Iris pigment epithelial cell (primary cell): ENCODE measurements around the gene HOXB7.

ENCODE experiments used
- DNase-seq: peaks from one replicate; pipeline ENCODE4 v3.0.0-alpha.2; 2011; ENCODE audit warnings: low read depth

Gene HOXB7

GRCh38 chr17:48594538-48595277, 16.1 kb downstream of the HOXB7 start:
- no peak for DNase-seq

GRCh38 chr17:48593840-48594537, 16.8 kb downstream of the HOXB7 start:
- DNase-seq: peak; percentile 57

DNA sequence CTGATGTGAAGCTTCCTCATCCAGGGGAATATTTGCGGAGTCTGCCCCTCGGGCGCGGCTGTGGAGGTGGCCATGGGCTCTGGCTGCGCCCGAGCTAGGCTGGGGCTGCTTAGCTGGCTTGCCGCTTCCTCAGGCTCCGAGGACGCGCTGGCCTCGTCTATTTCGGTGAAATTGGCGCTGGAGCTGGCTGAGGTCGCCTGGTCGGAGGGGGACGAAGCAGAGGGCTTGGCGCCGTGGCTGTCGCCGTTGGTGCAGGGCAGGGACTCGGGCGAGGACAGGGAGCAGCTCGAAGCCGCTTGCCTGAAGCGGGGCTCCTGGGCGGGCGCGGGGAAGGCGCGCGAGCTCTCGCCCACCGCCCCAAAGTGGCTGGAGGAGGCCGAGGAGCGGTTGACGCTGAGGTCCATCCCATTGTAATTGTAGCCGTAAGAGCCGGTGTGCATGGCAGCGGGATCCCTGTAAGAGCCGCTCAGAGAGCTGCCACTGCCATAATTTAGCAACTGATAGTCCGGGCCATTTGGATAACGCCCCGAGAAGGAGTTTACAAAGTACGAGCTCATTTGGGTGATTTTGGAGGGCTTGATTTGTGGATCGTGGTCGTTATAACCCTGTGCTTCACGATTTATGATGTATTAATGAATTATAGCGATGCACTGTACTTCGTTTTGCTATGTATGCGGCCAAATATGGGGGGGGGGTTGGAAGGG, 17.5 kb downstream of the HOXB7 start, which contains the start of gene HOXB5:
Gene HOXB5 (minus strand): TSS at position 654 of the 704 bp plus-strand sequence. CDS start 97 bp downstream, at position 557.
- no peak for DNase-seq

DNA sequence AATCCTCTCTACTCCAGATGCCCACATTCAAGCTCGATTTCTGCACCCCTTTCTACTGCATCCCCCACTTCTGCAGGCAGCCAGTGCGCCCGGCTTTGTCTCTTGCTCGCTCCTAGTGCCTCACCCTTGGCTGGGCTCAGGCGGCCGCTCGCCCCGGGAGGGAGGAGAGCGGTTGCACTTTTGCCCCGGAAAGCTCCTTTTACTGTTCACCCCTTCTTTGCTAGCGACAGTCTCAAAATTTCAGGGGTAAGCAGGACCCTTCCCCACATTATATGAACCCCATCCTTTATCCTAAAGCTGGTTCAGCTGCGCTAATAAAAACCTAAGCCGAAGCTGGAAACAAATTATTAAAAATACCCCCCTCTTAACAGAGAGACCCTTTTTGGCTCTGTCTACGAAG, 18.2 kb downstream of the HOXB7 start:
- DNase-seq: no peak

- no peak for DNase-seq
These were observed 18.7 kb downstream of the HOXB7 start for GRCh38 chr17:48592057-48592514.

DNA sequence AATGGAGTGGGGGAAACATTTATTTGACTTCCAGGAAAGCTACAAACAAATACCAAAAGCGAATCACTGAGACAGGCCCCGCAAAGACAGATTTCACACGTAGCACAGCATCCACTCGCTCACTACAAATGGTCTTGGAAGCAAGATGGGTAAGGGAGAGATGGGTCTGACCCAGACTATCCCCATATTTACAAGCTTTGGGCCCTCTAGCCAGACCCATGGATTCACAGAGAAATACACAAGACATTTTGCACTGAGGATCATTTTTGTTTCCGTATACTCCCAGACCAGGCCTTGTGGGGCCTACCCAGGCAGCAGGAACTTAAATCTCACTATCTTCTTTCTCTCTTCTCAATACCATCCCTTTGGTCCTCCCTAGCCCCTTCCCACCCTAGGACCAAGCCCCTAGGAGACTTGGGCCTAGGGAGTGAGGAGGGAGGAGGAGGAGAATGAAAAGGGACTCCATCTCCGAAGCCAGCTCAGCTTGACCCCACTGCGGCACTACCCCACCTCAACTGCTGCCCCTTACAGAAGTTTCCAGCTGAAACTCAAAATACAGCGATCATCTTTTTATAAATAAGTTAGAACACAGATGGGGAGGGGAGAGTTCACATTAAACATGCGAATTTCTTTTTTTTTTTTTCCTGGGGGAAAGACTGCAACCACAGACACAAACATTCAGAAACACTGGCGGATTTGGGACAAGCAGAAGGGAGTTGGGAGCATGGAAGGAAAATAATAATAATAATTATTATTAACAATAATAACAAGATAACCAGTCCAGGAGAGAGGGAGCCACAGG, 19.4 kb downstream of the HOXB7 start:
- DNase-seq: no peak

- no peak for DNase-seq
These were observed 20.1 kb downstream of the HOXB7 start for GRCh38 chr17:48590607-48591161.

DNA sequence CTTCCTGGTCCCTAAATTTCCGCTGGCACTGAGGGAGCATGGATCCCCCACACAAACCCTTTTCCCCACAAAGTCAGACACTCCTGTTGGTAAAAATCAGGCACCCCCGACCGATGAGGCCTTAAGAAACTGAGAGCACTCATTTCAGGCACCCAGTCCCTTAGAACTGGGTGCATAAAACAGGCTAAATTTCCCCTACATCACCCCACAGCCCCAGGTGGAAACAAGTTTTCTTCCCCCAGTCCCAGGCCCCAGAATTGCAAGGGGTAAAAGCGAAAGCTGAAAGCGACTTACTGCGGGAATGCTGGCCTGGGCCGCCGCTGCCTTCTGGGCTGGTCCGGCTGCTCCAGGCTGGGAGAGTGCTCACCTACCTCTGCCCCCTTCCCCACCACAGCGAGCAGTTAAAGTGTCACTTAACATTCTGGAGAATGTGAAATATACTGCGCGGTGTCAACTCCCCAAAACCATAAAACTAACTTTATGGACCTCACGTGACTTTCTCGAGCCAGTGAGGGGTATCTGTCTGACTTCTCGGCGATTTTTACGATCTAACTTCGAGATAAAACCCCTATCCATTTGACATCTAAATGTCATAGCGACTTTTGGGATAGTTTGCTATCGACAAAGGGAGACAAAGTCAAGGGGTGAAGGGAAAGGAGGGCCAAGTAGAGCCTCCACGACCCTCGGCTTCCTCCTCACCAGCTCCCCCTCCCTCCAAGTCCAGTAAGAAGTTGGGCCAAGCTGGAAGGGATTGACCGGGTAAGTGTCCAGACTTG, 20.8 kb downstream of the HOXB7 start, which contains the start of gene HOXB3:
Gene HOXB3 (minus strand): TSS at position 411 of the 776 bp plus-strand sequence. CDS start 37,767 bp downstream, outside the sequence.
- no peak for DNase-seq

GRCh38 chr17:48589060-48589830, 21.6 kb downstream of the HOXB7 start:
- no peak for DNase-seq

GRCh38 chr17:48588528-48588927, 22.3 kb downstream of the HOXB7 start:
- no peak for DNase-seq

DNA sequence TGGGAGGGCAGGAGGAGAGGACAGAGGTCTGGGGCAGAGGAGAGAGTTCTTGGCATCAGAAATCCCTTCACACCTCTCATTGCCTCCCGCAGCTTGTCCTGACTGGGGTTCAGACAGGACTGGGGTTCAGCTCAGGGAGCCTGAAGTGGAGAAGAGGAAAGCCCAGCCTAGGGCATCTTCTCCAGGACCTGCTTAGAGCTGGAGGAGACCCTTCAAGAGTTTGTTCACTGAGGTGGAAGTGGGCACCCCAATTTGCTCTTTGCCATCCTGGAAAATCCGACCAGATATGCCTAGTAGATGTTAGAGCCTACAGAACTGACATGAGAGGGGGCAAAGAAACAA, 22.8 kb downstream of the HOXB7 start:
- no peak for DNase-seq

- DNase-seq: no peak
These were observed 23.3 kb downstream of the HOXB7 start for GRCh38 chr17:48587276-48588073.

- DNase-seq: no peak
These were observed 24.2 kb downstream of the HOXB7 start for GRCh38 chr17:48586355-48587258.

DNA sequence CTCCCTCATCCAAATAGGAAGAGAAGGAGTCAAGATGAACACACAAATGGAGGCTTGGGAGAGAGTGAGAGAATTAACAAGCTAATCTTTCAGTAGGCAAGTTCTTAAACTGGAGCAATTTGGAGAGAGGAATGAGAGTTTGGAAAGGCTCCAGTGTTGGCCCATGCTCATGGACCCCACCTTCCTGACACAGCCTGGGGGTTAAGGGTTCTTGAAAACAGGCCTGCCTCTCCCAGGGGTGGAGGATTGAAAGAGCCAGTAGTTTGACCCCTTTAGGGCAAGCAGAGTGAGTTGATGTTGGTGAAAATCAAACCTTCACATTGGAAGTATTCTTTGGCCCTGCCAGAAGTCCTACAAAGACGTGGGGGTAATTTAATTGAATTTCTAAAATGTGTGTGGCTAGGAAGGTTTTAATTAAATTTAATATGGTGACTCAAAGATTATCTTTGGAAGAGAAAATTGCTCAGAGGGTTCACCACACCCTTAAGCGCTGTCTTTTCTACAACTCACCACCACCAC, 26.5 kb downstream of the HOXB7 start:
- DNase-seq: no peak

- DNase-seq: no peak
These were observed 27.1 kb downstream of the HOXB7 start for GRCh38 chr17:48583708-48584222.

- no peak for DNase-seq
These were observed 28.1 kb downstream of the HOXB7 start for GRCh38 chr17:48582750-48583069.

- DNase-seq: no peak
These were observed 30.9 kb downstream of the HOXB7 start for GRCh38 chr17:48579760-48580554.
